SU-DHL-6 (cell line): ENCODE results near the gene SEPTIN2.

Experiments
- CTCF ChIP-seq: fragments of 200-600 bp; sonication (generic); IDR thresholded peaks from one replicate; pipeline ENCODE4 v1.5.1; 2017; ENCODE audit warnings: antibody characterized with exemption, mild to moderate bottlenecking, low read length, moderate library complexity; ENCODE audit not compliant: insufficient read depth, poor library complexity, severe bottlenecking
- EZH2phosphoT487 ChIP-seq: fragments of 200-600 bp; sonication (generic), shearing (Covaris generic); conservative IDR thresholded peaks from 2 replicates; pipeline ENCODE4 v1.6.1; 2018; ENCODE audit warnings: mild to moderate bottlenecking, antibody characterized with exemption, low read length, moderate library complexity, mixed read lengths

- no peak for TF ChIP-seq CTCF
- no peak for TF ChIP-seq EZH2phosphoT487
These were observed 26.7 kb upstream of the SEPTIN2 start for GRCh38 chr2:241289053-241289452.
